GM21528 (cell line): ENCODE data around the gene C9orf152.
"Not testable (repeated sequence)": the region's sequence is repeated elsewhere in the genome, so short reads cannot be mapped to it uniquely, and the experiment has no call there.

Source experiments
- ATAC-seq: cut with Tn5 transposase; IDR thresholded peaks from one replicate; pipeline ENCODE4 v1.9.1; 2021; ENCODE audit warnings: mild to moderate bottlenecking, moderate library complexity; ENCODE audit not compliant: unreplicated experiment, low FRiP score

The C9orf152 gene

DNA sequence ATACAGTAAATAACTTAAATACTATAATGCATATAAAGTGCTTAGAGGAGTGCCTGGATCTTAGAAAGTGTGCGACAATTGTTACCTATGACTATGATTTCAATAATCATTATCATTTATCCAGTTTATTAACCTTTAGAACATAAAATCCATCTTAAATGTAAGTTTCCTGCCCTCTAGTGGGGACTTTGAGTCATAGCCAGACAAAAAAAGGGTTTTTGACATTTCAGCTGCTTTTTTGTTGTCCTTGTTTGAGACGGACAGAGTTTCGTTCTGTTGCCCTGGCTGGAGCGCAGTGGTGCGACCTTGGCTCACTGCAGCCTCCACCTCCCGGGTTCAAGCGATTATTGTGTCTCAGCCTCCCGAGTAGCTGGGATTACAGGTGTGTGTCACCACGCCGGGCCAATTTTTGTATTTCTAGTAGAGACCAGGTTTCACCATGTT, 9.7 kb upstream of the C9orf152 start:
- no peak for ATAC-seq

DNA sequence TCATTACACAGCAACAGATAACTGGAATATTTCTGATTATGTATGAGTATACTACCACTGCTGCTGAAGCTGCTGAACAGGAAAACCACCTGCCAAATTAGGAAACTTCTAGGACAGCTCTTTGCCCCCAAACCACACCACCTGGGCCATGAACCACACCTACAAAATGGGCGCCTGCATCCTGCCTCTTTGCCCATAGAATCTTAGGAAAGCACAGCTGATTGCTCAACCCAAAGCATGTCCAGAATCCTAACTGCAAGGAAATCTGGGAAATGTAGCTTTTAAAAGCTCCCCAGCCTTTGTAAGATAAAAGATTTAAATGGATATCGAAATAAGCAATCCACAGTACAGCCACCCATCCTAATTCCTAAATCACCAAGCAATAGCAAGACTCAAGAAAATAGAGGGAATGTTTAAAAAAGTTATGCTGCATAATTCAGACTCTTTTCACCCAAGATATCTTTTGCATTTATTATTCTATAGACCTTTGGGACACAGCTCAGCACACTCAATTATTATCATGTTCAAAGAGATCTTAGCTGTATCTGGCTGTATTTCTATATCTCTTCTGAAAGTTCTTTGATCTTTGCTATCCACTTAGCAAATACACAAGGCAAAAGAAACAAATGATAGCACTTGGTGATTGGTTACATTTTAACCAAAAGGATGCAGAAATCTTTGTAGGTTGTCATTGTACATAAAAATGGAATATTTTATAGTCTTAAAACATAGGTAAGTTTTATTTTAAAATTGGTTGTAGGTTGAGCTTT, 6.8 kb upstream of the C9orf152 start:
- ATAC-seq = no peak

DNA sequence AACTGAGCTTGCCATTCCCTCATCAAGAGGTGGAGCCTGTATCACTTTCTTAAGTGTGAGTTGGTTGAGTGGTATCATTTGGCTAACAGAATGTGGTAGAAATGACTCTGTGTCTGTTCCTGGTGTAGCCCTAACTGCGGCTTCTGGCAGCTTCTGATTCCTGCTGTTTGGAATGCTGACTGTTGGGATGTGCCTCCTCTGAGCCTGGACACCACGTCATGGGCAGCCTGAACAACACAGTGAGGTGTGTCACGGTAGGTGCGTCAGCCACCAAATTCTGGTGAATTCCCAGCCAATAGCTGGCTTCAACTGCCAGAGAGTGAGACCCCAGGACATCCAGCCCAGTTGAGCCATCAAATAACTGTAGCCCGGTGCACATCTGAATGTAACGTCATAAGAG, 6.1 kb upstream of the C9orf152 start:
- no peak for ATAC-seq

DNA sequence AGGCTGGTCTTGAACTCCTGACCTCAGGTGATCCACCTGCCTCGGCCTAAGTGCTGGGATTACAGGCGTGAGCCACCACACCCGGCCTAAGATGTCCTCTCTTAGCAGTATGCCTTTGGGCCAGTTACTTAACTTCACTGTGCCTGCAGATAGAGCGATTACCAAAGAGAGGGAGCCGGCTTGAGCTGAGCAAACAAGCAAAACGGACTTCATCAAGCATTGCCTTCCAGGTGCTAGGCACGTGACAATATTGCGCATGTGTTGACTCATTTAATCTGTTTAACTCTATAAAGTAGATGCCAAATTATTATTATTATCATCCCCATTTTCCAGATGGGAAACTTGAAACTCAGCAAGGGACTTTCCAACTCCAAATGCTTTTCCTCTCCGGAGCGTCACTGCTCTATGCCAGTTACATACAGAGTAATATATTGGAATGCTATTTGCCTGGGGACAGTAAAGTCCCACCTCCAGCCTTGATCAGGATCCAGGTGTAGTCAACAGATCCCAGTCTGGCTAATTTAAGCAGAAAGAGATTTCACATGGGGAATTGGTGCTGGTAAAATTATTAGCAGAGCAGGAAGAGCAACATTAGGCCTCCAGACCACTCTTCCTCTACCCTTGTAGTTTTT, 5.6 kb upstream of the C9orf152 start:
- no peak for ATAC-seq

DNA sequence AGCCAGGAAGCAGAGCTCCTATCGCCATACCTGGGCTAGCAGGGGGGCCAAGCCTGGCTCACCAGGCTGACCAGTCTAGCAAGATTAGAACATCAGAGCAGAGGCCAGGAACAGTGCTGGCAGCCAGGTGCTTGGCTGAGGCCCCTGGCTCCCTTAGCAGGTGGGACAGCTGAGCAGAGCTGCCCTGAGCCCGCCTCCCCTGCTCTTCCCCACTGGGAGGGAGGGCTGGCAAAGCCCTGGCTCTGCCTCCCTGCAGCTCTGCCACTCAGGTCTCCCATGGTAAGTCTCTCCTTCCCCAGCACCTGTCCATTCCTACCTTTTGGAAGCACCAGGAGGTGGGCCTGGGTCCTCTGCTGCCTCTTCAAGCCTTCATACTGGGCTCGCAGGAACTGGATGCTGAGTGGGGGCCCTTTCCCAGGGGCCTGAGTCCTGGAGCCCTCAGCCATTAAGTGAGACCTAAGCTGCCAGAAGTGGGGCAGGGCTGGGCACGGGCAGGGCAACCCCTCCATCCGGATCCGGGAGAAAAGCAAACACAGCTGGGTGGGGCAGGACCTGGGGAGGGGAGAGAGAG, 803 bp downstream of the C9orf152 start:
- ATAC-seq = no peak

DNA sequence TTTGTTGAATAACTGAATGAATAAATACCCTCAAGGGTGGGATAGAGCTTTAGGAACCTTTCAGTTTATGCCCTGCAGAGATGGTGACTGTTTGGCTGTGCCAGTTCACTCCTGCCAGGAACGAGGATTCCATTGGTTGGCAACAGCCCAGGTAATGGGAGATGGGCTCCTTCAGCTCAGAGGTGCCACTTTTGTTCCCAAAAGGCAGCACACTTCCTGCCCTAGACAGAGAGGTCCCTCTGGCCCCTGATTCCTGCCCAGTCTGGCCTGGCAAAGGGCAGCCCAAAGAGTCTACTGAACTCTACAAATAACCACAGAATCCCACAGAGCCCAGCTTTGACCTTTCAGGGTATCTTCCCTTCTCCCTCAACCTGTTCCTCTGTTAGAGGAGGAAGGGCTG, 1.6 kb downstream of the C9orf152 start:
- no peak for ATAC-seq

DNA sequence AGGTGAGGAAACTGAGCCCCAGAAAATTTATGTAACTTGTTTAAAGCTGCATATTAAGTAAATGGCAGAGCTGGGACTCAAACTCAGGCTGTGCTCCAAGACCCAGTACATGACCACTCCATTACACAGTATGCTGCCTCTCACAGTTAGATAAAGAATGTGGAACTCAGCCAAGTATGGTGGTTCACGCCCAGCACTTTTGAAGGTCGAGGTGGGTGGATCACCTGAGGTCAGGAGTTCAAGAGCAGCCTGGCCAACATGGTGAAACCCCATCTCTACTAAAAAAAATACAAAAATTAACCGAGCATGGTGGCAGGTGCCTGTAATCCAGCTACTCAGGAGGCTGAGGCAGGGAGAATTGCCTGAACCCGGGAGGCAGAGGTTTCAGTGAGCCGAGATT, 2.3 kb downstream of the C9orf152 start:
- ATAC-seq = not testable (repeated sequence)

DNA sequence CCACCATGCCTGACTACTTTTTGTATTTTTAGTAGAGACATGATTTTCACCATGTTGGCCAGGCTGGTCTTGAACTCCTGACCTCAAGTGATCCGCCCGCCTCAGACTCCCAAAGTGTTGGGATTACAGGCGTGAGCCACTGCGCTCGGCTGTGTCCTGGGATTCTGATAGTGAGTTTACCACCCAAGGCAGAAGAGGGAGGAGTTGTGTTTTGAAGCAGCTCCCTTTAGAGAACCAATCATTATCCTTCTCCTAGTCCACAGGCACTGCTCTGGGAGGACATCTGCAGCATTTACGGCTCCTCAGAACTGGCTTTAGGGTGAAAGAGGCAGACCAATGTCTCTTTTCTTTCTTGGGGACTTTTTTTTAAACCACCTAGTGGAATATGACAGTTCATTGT, 5.7 kb downstream of the C9orf152 start:
- ATAC-seq = no peak

DNA sequence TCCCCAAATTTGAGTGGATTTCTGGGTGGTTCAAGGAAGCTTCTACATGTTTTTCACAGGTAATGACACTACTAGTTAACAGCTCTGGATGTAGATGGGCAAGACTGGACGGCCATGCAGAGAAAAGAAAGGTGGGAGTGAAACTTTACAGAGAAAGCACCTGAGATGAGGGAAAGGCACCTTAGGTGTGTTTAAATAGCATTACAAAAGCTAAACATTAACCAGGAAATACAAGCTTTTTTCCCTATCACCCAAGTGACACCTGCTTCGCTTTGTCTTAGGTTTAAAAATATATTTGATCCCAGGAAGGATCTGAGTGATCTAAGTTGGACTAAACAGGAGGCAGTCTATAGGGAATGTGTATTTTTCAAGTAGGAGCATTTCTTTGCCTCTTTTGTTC, 8.3 kb downstream of the C9orf152 start:
- no peak for ATAC-seq

DNA sequence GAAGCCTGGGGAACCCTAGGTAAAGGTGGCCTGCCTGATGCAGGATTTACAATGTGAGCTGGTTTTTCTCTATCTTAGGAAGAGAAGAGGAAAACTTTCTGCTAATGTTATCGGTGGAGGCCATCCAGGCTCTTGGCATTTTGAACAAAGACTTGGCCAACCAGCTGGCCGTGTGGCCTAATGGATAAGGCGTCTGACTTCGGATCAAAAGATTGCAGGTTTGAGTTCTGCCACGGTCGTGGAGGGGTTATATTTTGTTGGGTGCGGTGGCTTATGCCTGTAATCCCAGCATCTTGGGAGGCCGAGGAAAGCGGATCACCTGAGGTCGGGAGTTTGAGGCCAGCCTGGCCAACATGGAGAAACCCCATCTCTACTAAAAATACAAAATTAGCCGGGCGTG, 9.6 kb downstream of the C9orf152 start:
- no peak for ATAC-seq

DNA sequence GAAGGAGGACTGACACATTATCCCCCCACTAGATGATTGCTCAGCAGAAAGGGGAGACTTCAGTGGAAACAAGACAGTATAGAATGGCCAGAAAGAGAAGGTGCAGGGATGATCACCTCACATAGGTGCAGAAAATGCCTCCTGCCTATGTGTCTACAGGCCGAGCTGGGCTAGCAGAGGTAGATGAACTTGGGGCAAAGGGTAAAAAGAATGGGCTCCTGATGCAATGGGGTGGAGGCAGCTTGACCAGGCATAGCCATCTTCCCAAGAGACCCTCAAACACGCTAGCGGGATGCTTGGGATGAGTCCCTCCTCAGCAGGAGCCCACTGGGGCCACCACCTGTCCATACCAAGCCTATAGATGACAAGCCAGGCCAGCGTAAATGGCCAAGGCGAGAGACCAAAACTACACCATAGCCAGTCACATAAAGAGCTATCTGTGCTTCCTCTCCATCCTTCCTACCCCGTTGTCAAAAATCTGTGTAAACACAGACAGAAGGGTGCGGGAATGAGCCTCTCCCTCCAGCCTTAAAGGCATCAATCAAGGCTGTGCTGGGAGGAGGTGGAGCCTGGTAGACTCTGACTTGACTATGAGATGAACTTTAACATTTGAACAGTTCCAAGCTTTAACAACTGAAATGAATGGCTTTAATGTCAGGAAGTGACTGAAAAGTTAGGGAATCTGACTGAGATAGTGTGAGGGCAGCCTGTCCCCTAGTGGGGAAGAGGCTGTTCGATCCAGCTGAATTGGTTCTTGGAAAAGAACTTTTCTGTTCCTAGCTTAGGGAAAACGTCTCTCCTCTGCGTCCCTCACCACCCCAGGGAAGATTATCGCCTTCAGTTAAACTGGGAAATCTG, 10.4 kb downstream of the C9orf152 start:
- ATAC-seq = no peak

DNA sequence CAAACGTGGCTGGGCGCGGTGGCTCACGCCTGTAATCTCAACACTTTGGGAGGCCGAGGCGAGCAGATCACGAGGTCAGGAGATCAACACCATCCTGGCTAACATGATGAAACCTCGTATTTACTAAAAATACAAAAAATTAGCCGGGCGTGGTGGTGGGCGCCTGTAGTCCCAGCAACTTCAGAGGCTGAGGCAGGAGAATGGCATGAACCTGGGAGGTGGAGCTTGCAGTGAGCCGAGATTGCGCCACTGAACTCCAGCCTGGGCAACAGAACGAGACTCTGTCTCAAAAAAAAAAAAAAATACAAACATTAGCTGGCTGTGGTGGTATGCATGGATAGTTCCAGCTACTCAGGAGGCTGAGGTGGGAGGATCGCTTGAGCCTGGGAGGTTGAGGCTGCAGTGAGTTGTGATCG, 11.9 kb downstream of the C9orf152 start:
- ATAC-seq = not testable (repeated sequence)

DNA sequence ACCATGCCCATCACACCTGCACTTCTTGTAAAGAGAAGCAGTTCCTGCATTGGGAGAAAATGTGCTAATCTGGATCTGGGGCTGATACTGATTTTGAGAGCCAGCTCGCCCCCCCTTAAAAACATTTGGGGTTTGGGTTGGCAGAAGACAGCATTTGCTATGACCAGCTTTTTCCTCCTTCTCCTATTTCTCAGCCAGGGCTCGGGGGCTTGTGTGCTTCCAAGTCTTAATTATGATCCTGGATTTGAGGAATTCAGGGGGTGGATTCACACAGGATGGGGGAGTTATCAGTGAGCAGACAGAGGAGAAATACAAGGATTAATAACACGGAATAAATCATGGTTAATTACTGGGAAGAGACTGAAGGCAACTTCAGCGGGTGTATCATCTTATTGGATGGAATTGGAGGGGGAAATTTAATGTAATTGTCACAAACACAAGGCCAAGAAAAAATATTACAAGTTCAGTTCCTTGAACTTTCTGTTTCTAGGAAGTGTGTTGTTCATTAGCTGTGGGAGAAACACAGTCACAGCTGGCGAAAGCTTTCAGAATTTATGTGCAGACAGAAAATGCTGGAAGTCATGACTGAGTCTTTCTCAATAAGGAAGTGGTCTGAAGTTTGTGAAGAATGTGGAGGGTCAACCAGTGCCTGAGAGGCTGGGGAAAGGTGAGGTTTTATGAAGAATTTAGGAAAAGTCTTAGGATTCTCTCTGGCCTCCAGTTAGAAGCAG, 15.3 kb downstream of the C9orf152 start:
- ATAC-seq = no peak

DNA sequence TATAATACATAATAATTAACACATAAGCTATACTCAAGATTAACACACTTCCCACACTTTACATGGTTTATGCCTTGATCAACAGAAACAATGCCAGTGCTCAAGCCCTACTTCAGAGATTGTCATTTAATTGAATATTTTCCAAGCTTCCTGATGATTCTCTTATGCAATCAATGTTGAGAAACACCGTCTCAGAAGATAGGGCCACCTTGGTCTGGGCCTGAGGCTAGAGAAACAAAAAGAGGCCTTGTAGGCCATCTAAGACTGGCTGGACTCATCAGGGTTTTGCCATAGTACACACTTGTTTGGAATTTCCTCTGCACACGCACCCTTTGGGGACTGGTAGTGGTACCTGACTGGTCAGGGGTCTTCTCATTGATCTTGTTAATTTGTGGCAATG, 16.3 kb downstream of the C9orf152 start:
- ATAC-seq = no peak

DNA sequence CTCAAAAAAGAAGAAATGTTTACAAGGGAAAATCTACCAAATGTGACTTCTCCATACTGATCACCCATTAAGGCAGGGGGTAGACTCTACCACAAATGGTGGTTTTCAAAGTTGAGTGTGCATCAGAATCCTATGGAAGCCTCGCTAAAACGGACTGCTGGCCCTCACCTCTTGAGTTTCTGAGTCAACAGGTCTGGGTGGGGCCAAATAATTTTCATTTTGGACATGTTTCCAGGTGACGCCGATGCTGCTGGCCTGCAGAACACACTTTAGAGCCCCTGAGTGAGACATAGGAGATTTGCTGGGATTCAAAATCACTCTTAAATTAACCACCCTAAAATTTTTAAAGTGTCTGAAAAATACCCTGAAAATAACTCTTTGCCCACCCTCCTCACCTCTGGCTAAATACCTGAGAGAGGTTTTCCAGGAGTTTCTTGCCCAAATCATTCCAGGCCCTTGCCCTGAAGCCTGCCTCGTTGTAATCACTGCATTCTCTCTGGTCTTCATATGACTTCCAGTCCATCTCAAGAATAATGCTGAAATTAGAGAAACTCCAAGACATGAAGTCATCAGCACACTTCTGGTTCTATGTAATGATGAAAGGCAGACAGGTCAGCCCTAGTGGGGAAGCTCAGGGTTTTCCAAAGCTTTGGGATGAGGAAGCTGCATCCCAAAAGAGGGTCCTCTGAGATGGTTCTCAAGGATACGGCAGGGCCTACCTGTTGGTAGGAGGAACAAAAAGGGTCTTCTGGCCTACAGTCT, 18.2 kb downstream of the C9orf152 start:
- ATAC-seq = no peak

DNA sequence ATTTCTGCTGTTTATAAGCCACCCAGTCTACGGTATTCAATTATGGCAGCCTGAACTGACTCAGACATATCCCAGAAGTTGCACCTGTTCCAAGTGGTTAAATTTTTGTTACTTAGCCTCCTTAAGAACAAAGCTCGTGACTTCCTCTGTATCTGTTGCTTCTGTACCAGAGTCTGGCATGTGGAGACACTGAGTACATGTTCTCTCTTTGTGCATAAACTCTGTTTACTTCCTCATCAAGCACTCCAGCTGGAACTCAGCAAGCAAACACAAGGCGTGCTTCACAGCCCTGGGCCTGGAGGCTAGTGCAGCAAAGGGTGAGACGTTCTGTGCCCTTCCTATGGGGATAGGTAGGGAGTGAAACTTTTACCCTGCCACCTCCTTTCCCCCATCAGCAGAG, 19.0 kb downstream of the C9orf152 start:
- ATAC-seq = no peak

DNA sequence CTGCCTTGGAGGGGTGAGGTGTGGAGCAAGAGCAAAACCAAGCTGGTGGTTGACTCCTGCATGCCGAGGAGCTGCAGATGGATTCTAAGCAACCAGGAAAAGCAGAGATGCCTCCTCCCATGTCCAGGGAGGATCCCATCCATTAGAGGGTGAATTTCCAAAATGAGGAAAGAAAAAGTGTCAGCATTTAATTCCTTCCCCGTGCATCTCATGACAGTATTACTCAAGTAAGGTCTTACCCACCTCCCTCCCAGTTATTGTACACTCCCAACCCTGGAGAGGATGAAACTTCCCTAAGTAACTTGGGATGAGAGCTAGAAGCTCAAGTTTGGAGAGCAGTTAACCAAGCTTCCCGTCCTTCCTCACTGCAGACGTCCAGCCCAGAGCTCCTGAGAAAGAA, 19.9 kb downstream of the C9orf152 start:
- no peak for ATAC-seq

DNA sequence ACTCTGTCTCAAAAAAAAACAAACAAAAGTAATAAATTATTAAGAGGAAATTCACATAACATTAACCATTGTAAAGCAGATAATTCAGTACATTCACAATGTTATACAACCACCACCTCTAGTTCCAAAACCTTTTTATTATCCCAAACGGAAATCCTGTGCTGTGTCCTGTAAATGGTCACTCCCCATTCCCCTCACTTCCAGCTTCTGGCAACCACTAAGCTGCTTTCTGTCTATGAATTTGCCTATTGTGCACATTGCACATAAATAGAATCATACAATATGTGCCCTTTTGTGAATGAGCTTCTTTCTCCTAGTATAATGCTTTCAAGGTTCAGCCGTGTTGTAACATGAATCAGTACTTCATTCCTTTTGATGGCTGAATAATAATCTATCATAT, 20.8 kb downstream of the C9orf152 start:
- no peak for ATAC-seq

DNA sequence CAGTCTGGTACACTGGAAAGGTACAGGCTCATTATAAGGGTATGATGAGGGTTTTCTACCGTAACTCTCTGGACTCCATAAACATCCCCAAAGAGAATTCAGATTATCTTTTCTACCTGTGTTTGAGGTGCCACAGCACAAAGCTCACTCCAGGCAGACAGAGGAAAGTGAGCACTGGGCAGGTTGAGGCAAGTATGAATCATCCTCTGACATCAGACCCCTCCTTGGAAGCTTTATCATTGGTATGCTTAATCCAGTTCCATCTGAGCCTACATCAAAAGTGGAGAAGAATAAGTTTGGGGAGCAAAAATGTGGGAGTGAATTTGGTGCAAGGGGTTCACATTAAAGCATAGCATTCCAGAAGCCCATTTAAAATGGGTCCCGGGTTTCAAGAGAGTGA, 21.7 kb downstream of the C9orf152 start:
- ATAC-seq = no peak

DNA sequence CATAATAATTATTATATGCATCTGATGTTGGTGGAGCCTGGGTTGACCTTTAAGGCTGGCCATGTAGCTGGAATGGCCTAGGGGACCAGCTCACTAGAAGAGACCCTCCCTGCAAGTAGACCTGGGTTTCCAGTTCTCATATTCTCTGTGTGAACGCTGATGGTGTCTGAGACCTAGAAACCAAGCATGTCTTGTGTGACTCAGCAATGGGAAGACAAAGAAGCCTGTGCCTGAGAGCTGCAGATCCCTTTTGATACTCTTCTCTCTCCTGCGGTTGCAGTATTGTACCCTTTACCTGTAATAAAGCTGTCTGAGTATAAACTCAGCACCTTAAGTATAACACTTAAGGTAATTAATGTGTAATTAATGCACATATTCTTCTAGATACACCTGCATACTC, 22.2 kb downstream of the C9orf152 start:
- ATAC-seq = no peak
